HT1080 (cell line): ENCODE measurements around the gene RPL10. TPM values are rescaled to one million over a fixed set of nuclear protein-coding genes. Genes with fewer than 3 reads are reported as not detected.
A peak's percentile ranks its signal among the peaks of the same experiment; 100 is the strongest.

ENCODE experiments used
- DNase-seq: peaks from one replicate; pipeline ENCODE4 v3.0.0-alpha.2; 2015; ENCODE audit warnings: low read depth
- total RNA-seq: library from RNA; depleted of rRNA; stranded (reverse); fragments of >200 nt; shearing (Covaris generic); gene quantifications from 2 replicates; pipeline ENCODE4 v1.2.3, GENCODE V29; 2014

Gene RPL10
- total RNA-seq, 1 experiment from 2014 or later: 3,228 TPM

- peak; percentile 92 for DNase-seq
Observed at GRCh38 chrX:154428176-154429171, 30.3 kb downstream of the RPL10 start, which contains the start of gene ATP6AP1. Gene ATP6AP1 (plus strand): TSS chrX:154428677. CDS start chrX:154428693, 16 bp downstream.

- DNase-seq: no peak
Observed at GRCh38 chrX:154429711-154430110, 31.5 kb downstream of the RPL10 start.

- DNase-seq: no peak
Observed at GRCh38 chrX:154430479-154430878, 32.3 kb downstream of the RPL10 start.

- no peak for DNase-seq
Observed at GRCh38 chrX:154430916-154431315, 32.7 kb downstream of the RPL10 start.

GRCh38 chrX:154431341-154431740, 33.2 kb downstream of the RPL10 start:
- DNase-seq: no peak

- no peak for DNase-seq
Observed at GRCh38 chrX:154432210-154432609, 34.0 kb downstream of the RPL10 start.

GRCh38 chrX:154433605-154434004, 35.4 kb downstream of the RPL10 start:
- DNase-seq: no peak

- no peak for DNase-seq
Observed at GRCh38 chrX:154434394-154435168, 36.4 kb downstream of the RPL10 start.

GRCh38 chrX:154435171-154435733, 37.1 kb downstream of the RPL10 start:
- no peak for DNase-seq

GRCh38 chrX:154436374-154436982, 38.3 kb downstream of the RPL10 start:
- DNase-seq: no peak

GRCh38 chrX:154436983-154437752, 39.0 kb downstream of the RPL10 start, which contains the start of gene GDI1:
Gene GDI1 (plus strand): TSS chrX:154437154. CDS start chrX:154437255, 101 bp downstream.
- peak; percentile 28 for DNase-seq

GRCh38 chrX:154437971-154438893, 40.1 kb downstream of the RPL10 start:
- no peak for DNase-seq

GRCh38 chrX:154439841-154440240, 41.7 kb downstream of the RPL10 start:
- DNase-seq: no peak

- no peak for DNase-seq
Observed at GRCh38 chrX:154440623-154441357, 42.6 kb downstream of the RPL10 start.

GRCh38 chrX:154441564-154441963, 43.4 kb downstream of the RPL10 start:
- DNase-seq: no peak

- DNase-seq: no peak
Observed at GRCh38 chrX:154441984-154442707, 44.0 kb downstream of the RPL10 start.

GRCh38 chrX:154443479-154443910, 45.3 kb downstream of the RPL10 start:
- no peak for DNase-seq
